ENCODE results near the gene LMF1.
"Not testable (repeated sequence)": the region's sequence is repeated elsewhere in the genome, so short reads cannot be mapped to it uniquely, and the experiment has no call there.

The LMF1 gene

GRCh38 chr16:892006-892405 lies 78.8 kb downstream of the LMF1 start:
- DNase-seq, result no peak

DNA sequence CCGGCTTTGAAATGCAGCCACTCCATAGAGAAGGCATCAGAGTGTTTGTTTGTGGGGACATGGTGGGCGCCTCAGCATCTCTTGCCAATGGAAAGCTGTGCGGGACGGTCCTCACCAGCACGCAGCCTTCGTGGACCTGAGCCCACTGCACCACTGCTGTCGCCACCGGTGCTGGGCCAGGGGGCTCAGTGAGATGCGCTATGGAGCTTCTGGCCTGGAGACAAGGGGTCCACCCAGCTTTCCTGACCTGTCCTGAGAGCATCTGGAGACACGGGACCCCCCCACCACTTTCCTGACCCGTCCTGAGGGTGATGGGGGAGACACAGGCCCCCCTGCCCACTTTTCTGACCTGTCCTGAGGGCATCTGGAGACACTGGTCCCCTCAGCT lies 79.4 kb downstream of the LMF1 start:
- DNase-seq, result no peak

DNA sequence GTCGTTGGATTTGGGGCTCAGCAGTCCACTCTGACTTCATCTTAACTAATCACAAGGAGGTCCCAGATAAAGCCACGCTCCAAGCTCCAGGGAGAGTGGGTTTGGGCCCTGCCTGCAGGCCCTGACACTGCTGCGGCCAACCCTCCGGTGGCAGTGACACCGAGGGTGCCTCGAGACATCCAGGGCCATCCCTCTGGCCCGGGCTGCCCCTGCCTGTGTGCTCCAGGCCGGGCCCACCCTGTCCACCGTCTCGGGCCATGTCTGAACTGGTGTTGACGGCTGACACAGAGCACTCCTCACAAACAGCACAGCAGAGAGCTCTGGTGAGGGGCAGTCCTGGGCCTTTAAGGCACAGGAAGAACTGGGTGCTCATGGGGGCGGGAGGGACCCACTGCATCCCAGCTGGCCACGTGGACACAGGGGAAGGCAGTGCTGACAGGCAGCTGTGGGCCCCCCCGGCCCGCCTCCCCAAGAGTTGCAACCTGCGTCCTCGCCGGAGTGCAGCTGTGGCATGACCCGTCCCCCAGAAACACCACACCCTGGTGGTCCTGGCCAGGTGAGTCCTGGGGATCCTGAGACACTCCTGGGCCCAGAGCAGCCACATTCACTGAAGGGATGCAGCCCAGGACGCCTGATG lies 80.0 kb downstream of the LMF1 start:
- DNase-seq, result no peak

DNA sequence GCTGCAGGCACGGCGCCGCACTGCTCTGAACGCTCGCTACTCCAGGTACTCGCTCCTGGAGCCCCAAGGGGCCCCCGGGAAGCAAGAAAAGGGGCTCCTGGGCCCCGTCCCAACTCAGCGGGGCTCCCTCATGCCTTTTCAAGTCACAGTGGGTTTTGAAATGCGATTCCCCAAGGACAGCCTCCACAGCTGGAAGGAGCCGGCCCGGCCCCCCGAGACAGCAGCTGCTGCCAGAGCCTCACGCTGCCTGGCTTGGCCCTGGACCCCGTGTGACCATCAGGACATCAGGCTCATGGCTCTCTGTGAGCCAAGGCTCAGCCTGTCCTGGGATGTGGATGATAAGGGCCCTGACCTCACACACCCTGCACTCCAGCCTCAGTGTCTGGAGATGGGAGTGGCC lies 80.6 kb downstream of the LMF1 start:
- DNase-seq, result no peak

GRCh38 chr16:889586-889985 lies 81.2 kb downstream of the LMF1 start:
- no peak for DNase-seq

GRCh38 chr16:888901-889570 lies 81.7 kb downstream of the LMF1 start:
- no peak for DNase-seq

DNA sequence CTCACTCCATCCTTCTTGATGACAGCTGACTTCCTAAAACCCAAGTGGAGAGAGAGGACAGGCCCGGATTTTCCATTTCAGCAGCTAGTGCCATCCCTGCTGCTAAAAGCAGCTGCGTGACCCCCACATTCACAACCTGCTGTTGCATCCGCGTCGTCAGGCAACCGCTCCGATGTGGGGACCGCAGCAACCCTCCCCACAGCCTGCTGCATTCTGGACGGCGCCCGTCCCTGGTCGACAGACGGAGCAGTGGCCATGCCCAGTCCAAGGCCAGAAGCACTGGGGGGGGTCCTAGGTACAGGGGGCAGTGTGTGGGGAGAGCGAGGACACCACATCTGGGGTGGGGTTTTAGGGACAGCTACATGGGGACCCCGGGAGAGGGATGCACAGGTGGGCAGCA lies 82.3 kb downstream of the LMF1 start:
- DNase-seq, result not testable (repeated sequence)

- DNase-seq, result no peak
These were observed 82.9 kb downstream of the LMF1 start for GRCh38 chr16:887846-888245.

DNA sequence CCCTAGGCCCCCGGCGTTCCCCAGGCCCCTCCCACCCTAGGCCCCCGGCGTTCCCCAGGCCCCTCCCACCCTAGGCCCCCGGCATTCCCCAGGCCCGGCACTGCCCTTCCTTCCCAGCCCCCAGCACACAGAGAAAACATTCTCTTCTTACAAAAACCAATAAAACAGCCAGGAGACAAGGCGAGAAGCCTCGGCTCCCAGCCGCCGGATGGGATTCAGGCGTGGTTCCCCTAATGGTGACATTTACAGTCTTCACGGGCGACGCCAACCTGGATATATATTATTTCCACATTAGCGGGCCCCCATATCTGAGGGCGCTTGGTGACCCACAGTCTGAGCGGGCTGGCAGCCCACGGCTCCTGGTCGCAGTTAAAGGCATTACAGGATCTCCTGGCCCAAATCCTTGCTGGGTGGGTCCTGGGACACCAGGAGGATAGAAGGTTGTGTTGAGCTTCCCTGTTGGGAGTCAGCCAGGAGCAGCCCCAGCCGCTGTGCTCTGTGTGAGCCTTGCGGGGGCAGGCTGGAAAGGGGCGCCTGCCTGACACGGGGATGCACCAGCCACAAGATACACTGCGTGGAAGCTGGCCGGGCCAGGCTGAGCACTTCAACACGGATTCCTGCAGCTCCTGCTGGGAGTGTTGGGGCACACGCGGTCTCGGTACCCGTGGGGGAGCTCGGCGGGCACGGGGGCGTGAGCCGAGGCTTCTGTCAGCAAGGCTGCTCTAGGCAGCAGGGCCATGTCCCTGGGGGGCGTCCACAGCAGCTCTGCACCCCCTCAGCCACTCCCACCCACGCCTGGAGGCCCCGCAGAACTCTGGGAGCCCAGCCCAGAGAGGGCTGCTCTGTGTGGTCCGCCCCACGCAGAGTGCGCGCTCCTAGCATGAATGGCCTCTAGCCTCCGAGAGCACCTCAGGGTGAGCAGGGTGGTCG lies 83.7 kb downstream of the LMF1 start:
- no peak for DNase-seq

DNA sequence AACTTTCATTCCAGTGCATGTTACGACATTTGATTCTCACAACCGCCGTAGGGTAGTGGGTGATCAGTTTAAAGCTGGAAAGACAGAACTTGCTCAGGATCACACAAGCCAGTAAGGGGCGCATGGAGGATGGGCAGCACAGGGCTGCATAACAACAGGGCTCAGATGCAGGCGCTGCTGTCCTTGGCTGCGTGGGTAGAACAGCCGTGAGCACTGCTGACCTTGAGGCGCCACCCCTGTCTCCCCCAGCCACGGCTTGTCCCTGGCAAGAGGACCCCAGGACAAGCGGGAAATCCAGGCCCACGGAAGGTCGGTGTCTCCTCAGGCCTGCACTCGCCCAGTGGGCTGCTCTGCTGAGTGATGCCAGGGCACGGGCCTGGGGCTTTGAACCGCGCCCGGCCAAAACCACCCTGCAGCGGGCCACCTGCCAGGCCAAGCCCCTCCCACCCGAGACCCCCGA lies 84.7 kb downstream of the LMF1 start:
- no peak for DNase-seq

DNA sequence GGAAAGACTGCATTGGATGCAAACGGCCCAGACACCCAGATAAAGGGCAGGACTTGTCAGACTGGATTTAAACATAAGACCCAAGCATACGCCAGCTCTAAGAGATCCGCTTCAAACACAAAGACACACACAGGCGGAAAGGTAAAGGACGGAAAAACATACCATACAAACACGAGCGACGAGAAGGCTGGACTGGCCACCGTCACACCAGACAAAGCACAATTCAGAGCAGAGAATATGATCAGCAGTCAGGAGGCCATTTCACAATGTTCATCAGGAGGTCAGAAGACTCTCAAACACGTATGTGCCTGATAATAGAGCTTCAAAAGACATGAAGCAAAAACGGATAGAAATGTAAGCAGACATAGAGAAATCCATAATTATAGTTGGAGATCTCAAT lies 85.4 kb downstream of the LMF1 start:
- no peak for DNase-seq

GRCh38 chr16:884232-884631 lies 86.6 kb downstream of the LMF1 start:
- DNase-seq, result no peak

DNA sequence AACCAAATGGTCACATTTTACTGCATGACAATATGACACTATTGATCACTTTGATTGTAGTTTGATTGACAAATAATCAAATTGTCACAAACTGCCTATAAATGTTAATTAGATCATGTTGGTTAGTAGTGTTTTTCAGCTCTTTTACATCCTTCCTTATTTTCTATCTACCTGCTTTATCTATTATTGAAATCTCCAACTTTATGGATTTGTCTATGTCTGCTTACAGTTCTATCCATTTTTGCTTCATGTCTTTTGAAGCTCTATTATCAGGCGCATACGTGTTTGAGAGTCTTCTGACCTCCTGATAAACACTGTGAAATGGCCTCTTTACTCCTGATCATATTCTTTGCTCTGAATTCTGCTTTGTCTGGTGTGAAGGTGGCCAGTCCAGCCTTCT lies 87.0 kb downstream of the LMF1 start:
- no peak for DNase-seq

DNA sequence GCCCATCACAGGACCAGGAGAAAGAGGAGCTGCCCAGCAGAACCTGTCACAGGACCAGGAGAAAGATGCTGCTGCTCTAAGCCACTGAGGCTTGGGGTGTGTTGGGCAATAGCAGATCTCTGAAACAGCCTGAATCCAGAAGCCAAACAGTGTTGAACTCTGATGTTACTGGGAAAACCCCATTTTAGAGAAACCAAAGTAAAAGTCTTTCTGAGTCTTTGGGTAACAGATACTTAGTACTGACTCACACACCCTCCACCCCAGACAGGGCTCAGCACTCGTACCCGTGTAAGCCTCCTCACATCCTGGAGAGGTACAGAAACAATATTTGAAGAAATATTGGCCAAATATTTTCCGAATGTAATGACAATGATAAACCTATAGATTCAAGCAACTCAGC lies 87.4 kb downstream of the LMF1 start:
- DNase-seq, result no peak

GRCh38 chr16:882671-883070 lies 88.1 kb downstream of the LMF1 start:
- DNase-seq, result not testable (repeated sequence)

- DNase-seq, result no peak
These were observed 88.5 kb downstream of the LMF1 start for GRCh38 chr16:882256-882655.

- no peak for DNase-seq
These were observed 89.3 kb downstream of the LMF1 start for GRCh38 chr16:881219-882097.

DNA sequence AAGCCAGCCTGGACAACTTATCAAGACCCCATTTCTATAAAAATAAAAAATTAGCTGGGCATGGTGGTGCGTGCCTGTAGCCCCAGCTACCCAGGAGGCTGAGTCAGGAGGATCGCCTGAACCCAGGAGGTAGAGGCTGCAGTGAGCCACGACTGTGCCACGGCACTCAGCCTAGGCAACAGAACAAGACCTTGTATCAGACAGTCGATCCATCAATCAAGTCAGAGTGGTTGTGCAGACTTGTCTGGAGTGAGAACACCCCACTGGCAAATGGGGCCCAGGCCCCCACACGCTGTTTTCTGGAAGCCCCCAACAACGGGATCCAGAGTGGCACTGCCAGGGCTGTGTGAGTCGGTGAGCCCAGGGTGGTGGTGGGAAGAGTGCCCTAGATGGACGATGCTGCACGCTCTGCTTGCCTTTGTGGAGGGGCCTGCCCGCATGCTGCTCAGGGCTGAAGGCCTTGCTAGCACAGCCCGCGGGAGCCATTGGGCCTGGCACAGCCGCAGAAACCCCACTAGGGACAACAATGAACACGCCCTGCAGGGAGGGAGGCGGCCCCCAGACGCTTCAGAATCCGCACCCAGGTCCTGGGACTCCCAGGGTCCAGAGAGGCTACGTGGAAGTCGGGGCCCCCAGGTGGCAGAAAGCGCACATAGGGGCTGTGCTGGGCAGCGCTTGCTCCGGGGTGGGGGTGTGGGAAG lies 90.2 kb downstream of the LMF1 start:
- DNase-seq, result no peak

DNA sequence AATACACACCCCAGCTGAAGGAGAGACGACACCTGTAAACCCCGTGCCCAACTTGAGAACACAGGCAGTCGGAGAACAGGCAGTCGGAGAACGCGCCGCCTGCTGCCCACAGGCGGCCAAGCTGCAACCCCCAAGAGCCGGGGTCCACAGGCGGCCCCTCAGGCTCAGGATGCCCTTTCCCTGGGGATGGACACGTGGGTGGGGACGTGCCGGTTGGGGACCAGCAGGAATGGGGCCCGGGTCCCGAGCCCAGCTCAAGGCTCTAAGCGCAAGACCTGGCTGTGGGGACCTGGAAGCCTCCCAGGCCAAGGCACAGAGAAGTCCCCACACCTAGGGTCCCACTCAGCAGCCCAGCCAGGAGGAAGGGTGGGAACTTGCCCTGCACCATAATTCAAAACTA lies 90.8 kb downstream of the LMF1 start:
- no peak for DNase-seq

DNA sequence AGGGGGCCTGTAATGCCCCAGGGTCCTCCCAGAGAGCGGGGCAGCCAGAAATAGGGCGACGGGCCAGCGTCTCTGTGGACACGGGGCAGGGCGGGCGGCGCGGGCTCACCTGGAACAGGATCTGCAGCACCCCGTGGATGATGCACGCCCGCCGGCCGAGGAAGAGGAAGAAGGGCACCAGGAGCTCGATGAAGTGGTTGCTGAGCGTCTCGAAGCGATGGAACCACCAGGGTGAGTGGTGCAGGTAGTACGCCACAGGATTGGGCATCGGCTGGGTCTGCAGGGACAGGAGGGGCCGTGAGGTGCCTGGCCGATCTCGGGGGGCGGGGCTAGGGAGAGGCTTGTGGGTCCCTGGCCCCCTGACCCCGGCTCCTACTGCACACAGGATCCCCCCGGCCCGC lies 91.3 kb downstream of the LMF1 start:
- DNase-seq, result no peak

GRCh38 chr16:878886-879285 lies 91.9 kb downstream of the LMF1 start:
- DNase-seq, result no peak

Measured in suppressor macrophage (primary cell).